MM.1S (cell line): ENCODE measurements around the gene PTCD3.

Experiments
- DNase-seq: peaks from one replicate; pipeline ENCODE4 v3.0.0-alpha.2; 2015
- H2AFZ ChIP-seq: fragments of 300-600 bp; sonication (generic); 2 replicates; pipeline ENCODE4 v1.6.0; 2016; ENCODE audit warnings: antibody characterized with exemption, low read length
- H3F3A ChIP-seq: fragments of 300-600 bp; sonication (generic); 2 replicates; pipeline ENCODE4 v1.6.1; 2016; ENCODE audit warnings: mild to moderate bottlenecking, antibody characterized with exemption, low read length, moderate library complexity, mixed read lengths; ENCODE audit not compliant: insufficient read depth
- H3K27ac ChIP-seq: fragments of 300-600 bp; sonication (generic); 2 replicates; pipeline ENCODE4 v1.5.1; 2016; ENCODE audit warnings: mild to moderate bottlenecking, low read length
- H3K27me3 ChIP-seq: fragments of 300-600 bp; sonication (generic); replicated peaks from 2 replicates; pipeline ENCODE4 v1.6.0; 2016; ENCODE audit warnings: low read length; ENCODE audit not compliant: insufficient read depth
- H3K36me3 ChIP-seq: fragments of 300-600 bp; sonication (generic); replicated peaks from 2 replicates; pipeline ENCODE4 v1.6.1; 2016; ENCODE audit warnings: mild to moderate bottlenecking, low read length, mixed read lengths; ENCODE audit not compliant: insufficient read depth
- H3K4me1 ChIP-seq: fragments of 300-600 bp; sonication (generic); 2 replicates; pipeline ENCODE4 v1.6.1; 2016; ENCODE audit warnings: low read length, mixed read lengths
- H3K4me2 ChIP-seq: fragments of 300-600 bp; sonication (generic); 2 replicates; pipeline ENCODE4 v1.6.0; 2016; ENCODE audit warnings: low read depth, low read length
- H3K4me3 ChIP-seq: fragments of 300-600 bp; sonication (generic); 2 replicates; pipeline ENCODE4 v1.5.1; 2016; ENCODE audit warnings: low read length, mixed read lengths
- H3K79me2 ChIP-seq: fragments of 300-600 bp; sonication (generic); 2 replicates; pipeline ENCODE4 v1.6.1; 2016; ENCODE audit warnings: mixed run types, low read length, mixed read lengths
- H3K9ac ChIP-seq: fragments of 300-600 bp; sonication (generic); 2 replicates; pipeline ENCODE4 v1.6.1; 2016; ENCODE audit warnings: low read length, mixed read lengths
- H3K9me2 ChIP-seq: fragments of 300-600 bp; sonication (generic); replicated peaks from 2 replicates; pipeline ENCODE4 v1.6.1; 2016; ENCODE audit warnings: mild to moderate bottlenecking, low read length, mixed read lengths; ENCODE audit not compliant: insufficient read depth
- H3K9me3 ChIP-seq: fragments of 300-600 bp; sonication (generic); replicated peaks from 2 replicates; pipeline ENCODE4 v1.6.1; 2016; ENCODE audit warnings: mild to moderate bottlenecking, low read length, mixed read lengths; ENCODE audit not compliant: insufficient read depth
- H4K20me1 ChIP-seq: fragments of 300-600 bp; sonication (generic); 2 replicates; pipeline ENCODE4 v1.6.1; 2016; ENCODE audit warnings: mild to moderate bottlenecking, low read length, moderate library complexity, mixed read lengths; ENCODE audit not compliant: insufficient read depth
- EZH2 ChIP-seq: fragments of 300-600 bp; sonication (generic); optimal IDR thresholded peaks from 2 replicates; pipeline ENCODE3; 2017; ENCODE audit warnings: low read depth, mild to moderate bottlenecking, antibody characterized with exemption, low read length, mixed read lengths
- EZH2phosphoT487 ChIP-seq: fragments of 300-600 bp; sonication (generic); IDR thresholded peaks from 2 replicates; pipeline ENCODE4 v1.6.1; 2018; ENCODE audit warnings: antibody characterized with exemption, low read length
- TF ChIP-seq, protein P1 (sequence below): fragments of 300-600 bp; sonication (generic); IDR thresholded peaks from 2 replicates; pipeline ENCODE4 v1.5.1; 2016; ENCODE audit warnings: antibody characterized with exemption, low read length, mixed read lengths

The PTCD3 gene

DNA sequence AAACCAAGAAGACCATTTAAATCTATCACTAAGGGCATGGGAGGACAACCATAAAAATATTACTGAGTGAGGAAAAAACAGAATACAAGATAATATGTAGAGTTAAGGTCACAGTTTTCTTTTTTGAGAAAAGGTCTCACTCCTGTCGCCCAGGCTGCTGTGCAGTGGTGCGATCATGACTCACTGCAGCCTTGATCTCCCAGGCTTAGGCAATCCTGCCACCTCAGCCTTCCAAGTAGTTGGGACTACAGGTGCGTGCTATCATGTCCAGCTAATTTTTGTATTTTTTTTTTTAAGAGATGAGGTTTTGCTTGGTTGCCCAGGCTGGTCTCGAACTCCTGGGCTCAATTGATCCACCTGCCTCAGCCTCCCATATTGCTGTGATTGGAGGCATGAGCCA, 24.3 kb upstream of the PTCD3 start:
- no peak overlapping the region for H3K4me2 ChIP-seq
- peaks cover 39% of the 10 kb centered on the region for H3F3A ChIP-seq
- peaks cover 7% of the 10 kb centered on the region; the same call in 1 of the 2 replicates for H3K79me2 ChIP-seq
- H2AFZ ChIP-seq, result no peak overlapping the region
- TF ChIP-seq EZH2phosphoT487, result no peak
- TF ChIP-seq EZH2, result no peak
- TF ChIP-seq, protein P1, sequence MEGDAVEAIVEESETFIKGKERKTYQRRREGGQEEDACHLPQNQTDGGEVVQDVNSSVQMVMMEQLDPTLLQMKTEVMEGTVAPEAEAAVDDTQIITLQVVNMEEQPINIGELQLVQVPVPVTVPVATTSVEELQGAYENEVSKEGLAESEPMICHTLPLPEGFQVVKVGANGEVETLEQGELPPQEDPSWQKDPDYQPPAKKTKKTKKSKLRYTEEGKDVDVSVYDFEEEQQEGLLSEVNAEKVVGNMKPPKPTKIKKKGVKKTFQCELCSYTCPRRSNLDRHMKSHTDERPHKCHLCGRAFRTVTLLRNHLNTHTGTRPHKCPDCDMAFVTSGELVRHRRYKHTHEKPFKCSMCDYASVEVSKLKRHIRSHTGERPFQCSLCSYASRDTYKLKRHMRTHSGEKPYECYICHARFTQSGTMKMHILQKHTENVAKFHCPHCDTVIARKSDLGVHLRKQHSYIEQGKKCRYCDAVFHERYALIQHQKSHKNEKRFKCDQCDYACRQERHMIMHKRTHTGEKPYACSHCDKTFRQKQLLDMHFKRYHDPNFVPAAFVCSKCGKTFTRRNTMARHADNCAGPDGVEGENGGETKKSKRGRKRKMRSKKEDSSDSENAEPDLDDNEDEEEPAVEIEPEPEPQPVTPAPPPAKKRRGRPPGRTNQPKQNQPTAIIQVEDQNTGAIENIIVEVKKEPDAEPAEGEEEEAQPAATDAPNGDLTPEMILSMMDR, result no peak
- H3K27me3 ChIP-seq, result no peaks in the 10 kb centered on the region
- H3K4me1 ChIP-seq, result peaks cover 38% of the 10 kb centered on the region
- no peak overlapping the region for H3K4me3 ChIP-seq
- no peaks in the 10 kb centered on the region for H4K20me1 ChIP-seq
- no peaks in the 10 kb centered on the region for H3K9me2 ChIP-seq
- peaks cover 6% of the 10 kb centered on the region; the same call in 1 of the 2 replicates for H3K36me3 ChIP-seq
- H3K27ac ChIP-seq, result no peak overlapping the region
- no peak overlapping the region for H3K9ac ChIP-seq
- H3K9me3 ChIP-seq, result no peaks in the 10 kb centered on the region
- no peak for DNase-seq

DNA sequence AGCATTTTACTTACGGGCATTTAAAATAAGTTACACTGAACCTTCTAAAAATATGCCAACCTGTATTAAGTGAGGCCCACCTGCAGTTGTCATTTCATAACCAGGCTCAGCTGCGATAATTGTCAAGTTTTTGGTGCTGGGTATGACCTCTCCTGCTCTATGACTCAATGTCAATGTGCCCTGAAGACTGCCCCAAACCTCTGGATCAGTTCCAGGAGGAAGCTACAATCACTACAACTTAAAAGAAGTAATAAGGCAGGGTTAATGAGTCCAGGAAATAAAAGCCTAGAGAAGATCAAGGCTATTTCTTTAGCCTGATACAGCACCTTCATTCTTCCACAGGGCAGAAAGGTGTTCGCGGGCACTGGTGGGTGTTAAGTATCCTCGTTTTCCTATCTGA, 23.3 kb upstream of the PTCD3 start:
- no peak for DNase-seq
- Histone ChIP-seq H3K79me2 (peaks cover 7% of the 10 kb centered on the region; the same call in 1 of the 2 replicates), H3K36me3 (peaks cover 4% of the 10 kb centered on the region), H3F3A (peaks cover 39% of the 10 kb centered on the region), H3K27ac (no peak overlapping the region), H3K4me3 (no peak overlapping the region), H3K4me2 (no peak overlapping the region), H3K27me3 (no peaks in the 10 kb centered on the region), H4K20me1 (no peaks in the 10 kb centered on the region), H3K4me1 (peaks cover 37% of the 10 kb centered on the region), H2AFZ (no peak overlapping the region), H3K9me2 (no peaks in the 10 kb centered on the region), H3K9ac (no peak overlapping the region), H3K9me3 (no peaks in the 10 kb centered on the region)
- TF ChIP-seq EZH2phosphoT487 (no peak), EZH2 (no peak)
- TF ChIP-seq, protein P1, result no peak

DNA sequence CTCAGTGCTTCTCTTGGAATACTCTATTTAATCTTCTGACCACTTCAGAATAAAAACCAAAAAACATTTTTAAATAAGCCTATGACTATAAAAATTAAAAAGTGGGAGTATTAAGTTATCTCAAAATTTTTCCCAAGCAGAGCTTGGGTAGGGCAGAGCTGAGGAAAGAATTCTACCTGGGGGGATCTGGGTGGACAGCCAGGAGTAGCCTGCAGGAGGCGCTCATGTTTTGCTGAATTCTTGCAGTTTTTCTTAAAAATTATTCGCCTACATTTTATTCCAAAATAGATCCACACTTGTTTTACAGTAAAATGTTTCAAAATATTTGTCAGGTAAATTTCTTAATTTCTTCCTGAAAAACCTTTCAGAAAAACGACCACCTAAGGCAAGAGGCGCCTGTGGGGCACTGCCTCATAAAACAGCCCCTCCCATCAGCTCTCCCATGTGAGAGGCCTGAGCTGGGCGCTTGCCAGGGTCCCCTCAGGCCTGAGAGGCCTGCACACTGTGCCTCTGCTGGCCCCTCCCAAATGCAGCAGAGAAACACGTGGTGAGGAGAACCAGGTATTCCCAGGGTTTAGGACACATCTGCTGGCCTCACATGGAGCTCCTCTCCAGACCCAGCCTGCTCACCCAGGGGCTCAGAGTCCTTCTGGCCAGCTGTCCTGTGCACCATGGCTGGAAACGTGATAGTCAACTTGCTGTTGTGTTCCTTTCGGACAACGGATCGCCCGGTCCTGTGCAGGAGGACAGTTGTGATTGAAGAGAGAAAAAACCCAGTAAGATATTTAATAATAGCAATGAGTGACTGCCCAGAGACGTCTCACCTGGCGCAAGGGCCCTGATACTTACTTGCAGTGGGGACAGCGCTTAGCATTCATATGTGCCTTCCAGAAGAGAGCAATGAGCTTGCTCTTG, 17.8 kb upstream of the PTCD3 start:
- Histone ChIP-seq H3K4me1 (no peaks in the 10 kb centered on the region), H3K27me3 (no peaks in the 10 kb centered on the region), H3K9me2 (no peaks in the 10 kb centered on the region), H3K4me3 (no peak overlapping the region), H4K20me1 (no peaks in the 10 kb centered on the region; the same call in 1 of the 2 replicates), H3K9me3 (no peaks in the 10 kb centered on the region), H3K27ac (no peak overlapping the region), H2AFZ (no peak overlapping the region), H3F3A (no peaks in the 10 kb centered on the region; the same call in 1 of the 2 replicates), H3K36me3 (peaks cover 12% of the 10 kb centered on the region), H3K9ac (no peak overlapping the region), H3K4me2 (no peak overlapping the region), H3K79me2 (peaks cover 15% of the 10 kb centered on the region)
- DNase-seq, result no peak
- TF ChIP-seq EZH2phosphoT487 (no peak), EZH2 (no peak)
- TF ChIP-seq, protein P1, result peak; percentile 48
